Immature natural killer cell (primary cell): ENCODE measurements around the gene TCF15. TPM values are rescaled to one million over a fixed set of nuclear protein-coding genes. Genes with fewer than 3 reads are reported as not detected.

Experiments used
- DNase-seq, 3 donors: peaks; one replicate each; pipeline ENCODE4 v3.0.0; 2022; ENCODE audit warnings: mixed read lengths in 1 of 3
- H3K27ac Mint-ChIP-seq, 6 donors: one replicate each; pipeline ENCODE4 v1.8.0; 2020; ENCODE audit warnings: mixed read lengths in 6 of 6, mild to moderate bottlenecking in 5 of 6, inconsistent platforms in 4 of 6, moderate library complexity in 3 of 6
- H3K27me3 Mint-ChIP-seq, 3 donors: one replicate each; pipeline ENCODE4 v1.8.0; 2020 to 2021; ENCODE audit warnings: low read depth in 3 of 3, mild to moderate bottlenecking in 3 of 3, mixed read lengths in 3 of 3, moderate library complexity in 3 of 3, inconsistent platforms in 1 of 3
- H3K36me3 Mint-ChIP-seq, 3 donors: one replicate each; pipeline ENCODE4 v1.8.0; 2020; ENCODE audit warnings: mixed read lengths in 3 of 3, inconsistent platforms in 2 of 3, mild to moderate bottlenecking in 2 of 3
- H3K4me1 Mint-ChIP-seq, 2 donors: one replicate each; pipeline ENCODE4 v1.8.0; 2020; ENCODE audit warnings: inconsistent platforms in 2 of 2, mild to moderate bottlenecking in 2 of 2, mixed read lengths in 2 of 2, moderate library complexity in 1 of 2
- H3K4me3 Mint-ChIP-seq, 5 donors: one replicate each; pipeline ENCODE4 v1.8.0; 2020; ENCODE audit warnings: mild to moderate bottlenecking in 5 of 5, mixed read lengths in 5 of 5, inconsistent platforms in 3 of 5, moderate library complexity in 3 of 5
- H3K9me3 Mint-ChIP-seq, 6 donors: one replicate each; pipeline ENCODE4 v1.8.0; 2020; ENCODE audit warnings: mild to moderate bottlenecking in 6 of 6, mixed read lengths in 6 of 6, inconsistent platforms in 4 of 6, moderate library complexity in 3 of 6
- polyA plus RNA-seq, 3 donors: library from polyadenylated mRNA; unstranded; fragments of 300-500 nt; fragmentation: Illumina TruSeq; gene quantifications; one replicate each; pipeline ENCODE4 v1.2.3, GENCODE V29; 2021

Gene TCF15
- polyA plus RNA-seq, 3 donors from 2014 or later, result not detected

DNA sequence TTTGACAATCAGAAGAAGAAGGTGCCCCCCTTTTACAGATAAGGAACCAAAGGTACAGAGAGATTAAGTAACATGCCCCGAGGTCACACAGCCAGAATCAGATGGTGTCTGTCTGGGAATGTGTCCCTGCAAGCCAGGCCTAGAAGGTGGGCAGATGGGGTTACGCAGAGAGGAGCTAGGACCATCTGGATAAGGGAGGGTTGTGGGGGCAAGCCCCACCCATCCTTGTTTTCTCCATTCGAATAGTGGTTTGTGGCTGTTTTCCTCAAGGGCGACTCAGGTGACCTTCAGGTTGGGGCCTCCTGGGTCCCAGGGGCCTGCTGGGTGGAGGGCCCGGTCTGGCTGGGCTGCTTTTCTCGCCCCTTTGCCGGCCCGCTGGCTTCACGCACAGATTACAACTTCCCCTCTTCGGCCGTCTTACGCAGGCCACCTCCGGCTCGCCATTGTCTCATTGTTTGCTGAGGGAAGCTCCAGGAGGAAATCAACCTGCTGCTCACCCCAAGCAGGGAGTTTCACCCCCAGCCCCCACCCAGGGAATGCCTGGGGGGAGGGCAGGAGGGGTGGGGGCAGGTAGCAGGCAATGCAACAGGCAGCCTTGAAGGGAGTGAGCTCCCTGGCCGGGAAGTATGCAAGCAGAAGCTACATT, 35.7 kb downstream of the TCF15 start:
- Mint-ChIP-seq H3K27me3 (peaks cover 5 to 23% (median 6%) of the 10 kb centered on the region in 3 donors), H3K36me3 (no peaks in the 10 kb centered on the region), H3K27ac (no peak overlapping the region), H3K9me3 (no peaks in the 10 kb centered on the region), H3K4me1 (no peaks in the 10 kb centered on the region), H3K4me3 (no peak overlapping the region)
- no peak for DNase-seq

DNA sequence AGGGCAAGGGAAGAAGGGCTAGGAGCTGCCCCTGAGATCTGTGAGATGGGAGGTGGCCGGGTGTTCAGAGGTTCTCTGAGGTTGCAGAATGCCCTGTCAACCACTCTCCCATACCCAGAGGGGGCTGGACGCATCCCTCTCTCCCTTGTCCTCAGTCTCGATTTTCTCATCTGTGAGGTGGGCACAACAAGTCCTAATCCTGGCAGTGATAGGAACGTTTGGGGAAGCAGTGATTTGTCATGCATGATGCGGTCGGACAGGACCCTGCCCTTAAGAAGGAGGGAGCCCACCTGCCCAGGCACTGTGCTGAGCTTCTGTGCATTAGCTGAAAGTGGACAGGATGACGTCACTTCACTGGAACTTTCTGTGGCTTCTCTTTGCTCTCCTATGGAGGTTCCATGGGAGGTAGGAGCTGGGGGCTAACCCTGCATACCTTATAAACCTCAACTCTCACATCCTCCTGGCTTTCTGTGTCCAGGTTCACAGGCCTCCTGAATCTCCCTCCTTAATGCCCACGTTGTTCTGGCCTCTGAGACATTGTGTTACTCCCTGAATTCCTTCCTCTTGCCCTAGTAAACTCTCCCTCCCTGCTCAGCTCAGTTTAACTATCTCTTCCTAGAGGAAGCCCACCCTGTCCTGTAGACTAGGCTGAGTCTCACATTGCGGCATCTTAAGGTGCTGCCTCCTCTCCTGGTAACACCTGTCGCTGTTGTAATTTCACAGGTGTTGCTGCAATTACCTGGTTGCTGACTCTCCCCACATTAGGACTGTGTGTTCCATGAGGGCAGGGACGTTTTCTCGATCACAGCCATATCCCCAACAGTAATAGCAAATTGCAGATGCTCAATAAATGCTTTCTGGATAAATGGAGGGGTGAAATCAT, 36.5 kb downstream of the TCF15 start:
- Mint-ChIP-seq H3K4me3 (no peak overlapping the region), H3K36me3 (no peaks in the 10 kb centered on the region), H3K9me3 (no peaks in the 10 kb centered on the region), H3K27ac (no peak overlapping the region), H3K4me1 (no peaks in the 10 kb centered on the region), H3K27me3 (peaks cover 6 to 24% (median 11%) of the 10 kb centered on the region in 3 donors)
- no peak for DNase-seq

DNA sequence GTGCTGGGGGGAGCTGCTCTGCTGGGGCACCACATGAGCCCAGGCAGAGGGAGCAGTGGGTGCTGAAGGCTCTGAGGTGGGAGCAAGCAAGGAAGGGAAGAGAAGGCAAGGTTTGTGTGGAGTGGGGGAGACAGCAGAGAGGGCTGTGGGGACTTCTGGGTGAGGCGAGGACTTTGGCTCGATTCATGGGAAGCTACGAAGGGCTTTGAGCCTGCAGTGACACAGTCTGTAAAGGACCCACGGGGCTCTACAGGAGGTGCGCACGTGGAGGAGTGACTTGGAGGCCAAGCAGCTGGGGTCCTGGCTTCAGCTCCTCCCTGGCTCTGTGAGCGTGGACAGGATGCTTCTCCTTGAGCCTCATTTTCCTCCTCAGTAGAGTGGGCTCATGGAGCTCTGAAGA, 37.4 kb downstream of the TCF15 start:
- no peak for DNase-seq
- peak overlapping the region in 1 of 6 donors; percentile 22 for H3K27ac Mint-ChIP-seq
- no peaks in the 10 kb centered on the region for H3K4me1 Mint-ChIP-seq
- no peak overlapping the region for H3K4me3 Mint-ChIP-seq
- no peaks in the 10 kb centered on the region for H3K9me3 Mint-ChIP-seq
- no peaks in the 10 kb centered on the region for H3K36me3 Mint-ChIP-seq
- H3K27me3 Mint-ChIP-seq, result peaks cover 6 to 24% (median 11%) of the 10 kb centered on the region in 3 donors

DNA sequence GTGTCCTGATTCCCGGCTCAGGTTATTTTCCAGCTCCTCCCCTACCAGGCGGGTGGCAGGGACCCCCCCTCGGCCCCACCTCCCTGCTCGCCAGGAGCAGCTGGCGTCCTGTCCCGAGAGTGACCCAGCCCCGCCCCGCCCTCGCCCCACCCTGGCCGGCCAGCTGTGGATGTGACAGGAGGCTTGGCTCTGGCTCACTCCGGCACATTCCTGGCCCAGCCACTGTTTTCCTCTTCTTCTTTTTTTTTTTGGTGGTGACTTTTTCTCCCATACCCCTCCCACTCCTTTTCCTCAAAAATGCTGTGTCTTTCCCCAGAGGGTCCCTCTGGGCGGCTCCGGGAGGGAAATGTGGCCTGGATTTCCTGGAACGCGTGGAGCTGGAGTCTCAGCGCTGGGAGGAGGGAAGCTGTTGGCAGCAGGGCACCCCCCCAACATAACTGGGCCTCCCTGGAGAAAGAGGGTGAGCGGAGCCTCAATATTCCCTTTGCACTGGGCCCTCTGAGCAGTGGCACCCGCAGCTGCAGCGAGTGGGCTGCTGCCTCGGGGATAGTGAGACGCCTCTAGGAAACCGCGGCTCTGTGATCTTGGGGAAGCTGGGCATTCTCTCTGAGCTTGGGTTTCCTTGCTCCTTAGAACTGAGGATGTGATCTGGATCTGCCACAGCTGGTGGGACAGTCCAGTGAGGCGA, 38.2 kb downstream of the TCF15 start:
- no peaks in the 10 kb centered on the region for H3K9me3 Mint-ChIP-seq
- H3K4me1 Mint-ChIP-seq, result no peaks in the 10 kb centered on the region
- H3K4me3 Mint-ChIP-seq, result no peak overlapping the region
- no peaks in the 10 kb centered on the region for H3K36me3 Mint-ChIP-seq
- peaks cover 6 to 30% (median 17%) of the 10 kb centered on the region in 3 donors for H3K27me3 Mint-ChIP-seq
- H3K27ac Mint-ChIP-seq, result no peak overlapping the region
- no peak for DNase-seq

DNA sequence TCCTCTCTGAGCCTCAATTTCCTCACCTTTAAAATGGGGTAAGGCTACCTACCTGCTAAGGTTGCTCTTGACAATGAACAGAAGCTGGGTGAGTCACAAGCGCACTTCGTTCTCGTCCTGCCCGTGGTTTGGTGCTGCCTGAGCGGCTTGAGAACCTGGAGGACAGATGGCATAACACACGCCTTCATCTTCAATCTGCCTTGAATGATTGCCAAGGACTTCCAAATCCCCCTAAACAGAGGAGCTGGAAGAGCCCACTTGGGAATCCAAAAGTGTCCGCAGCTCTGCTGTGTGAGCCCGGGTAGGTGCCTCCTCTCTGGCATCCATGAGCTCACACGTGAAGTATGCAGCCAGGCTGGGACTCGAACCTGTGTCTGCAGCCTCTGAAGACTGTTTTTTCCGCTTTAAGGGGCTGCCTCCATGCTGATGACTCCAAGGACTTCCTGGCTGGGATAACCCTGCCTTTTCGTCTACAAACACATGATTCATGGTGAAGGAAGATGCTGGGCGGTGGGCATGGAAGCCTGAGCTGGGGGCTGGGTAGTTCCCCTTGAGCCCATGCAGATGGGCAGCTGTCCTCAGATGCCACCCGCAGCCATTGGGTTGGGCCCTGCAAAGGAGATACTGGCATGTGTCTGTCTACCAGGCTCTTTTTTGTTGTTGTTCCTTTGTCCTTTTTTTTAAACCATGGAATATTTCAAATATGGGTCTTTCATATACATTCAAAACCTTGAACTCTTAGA, 41.3 kb downstream of the TCF15 start:
- DNase-seq, result no peak
- Mint-ChIP-seq H3K27me3 (peaks cover 5 to 30% (median 15%) of the 10 kb centered on the region in 3 donors), H3K9me3 (no peaks in the 10 kb centered on the region), H3K36me3 (no peaks in the 10 kb centered on the region), H3K4me1 (no peaks in the 10 kb centered on the region), H3K27ac (no peak overlapping the region), H3K4me3 (no peak overlapping the region)

DNA sequence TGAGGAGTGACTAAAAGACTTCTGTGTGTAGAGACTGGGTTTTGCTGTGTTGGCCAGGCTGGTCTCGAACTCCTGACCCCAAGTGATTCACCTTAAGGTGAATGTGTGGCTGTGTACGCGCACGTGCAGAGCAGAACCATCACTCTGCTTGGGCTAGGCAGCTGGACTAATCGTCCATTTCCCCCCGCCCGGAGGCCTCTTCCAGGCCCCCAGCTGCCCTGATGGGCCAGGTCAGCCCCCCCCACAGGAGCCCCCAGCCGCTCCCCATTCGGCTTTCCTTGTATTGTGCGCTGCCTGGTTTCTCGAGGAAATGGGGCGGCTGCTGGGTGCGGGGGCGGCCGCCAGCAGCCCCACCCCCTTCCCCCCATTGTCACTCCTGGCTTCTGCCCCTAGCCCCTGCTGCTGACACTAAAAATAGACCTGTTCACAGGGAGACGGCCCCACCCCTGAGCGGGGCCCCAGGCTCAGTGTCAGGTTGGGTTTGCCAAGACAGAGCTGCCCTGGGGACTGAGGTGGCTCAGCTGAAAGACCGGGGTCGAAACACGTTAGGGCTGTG, 41.9 kb downstream of the TCF15 start:
- Mint-ChIP-seq H3K27me3 (peaks cover 3 to 25% (median 15%) of the 10 kb centered on the region in 3 donors), H3K27ac (no peak overlapping the region), H3K4me1 (no peaks in the 10 kb centered on the region), H3K36me3 (no peaks in the 10 kb centered on the region), H3K9me3 (no peaks in the 10 kb centered on the region), H3K4me3 (no peak overlapping the region)
- DNase-seq, result no peak

DNA sequence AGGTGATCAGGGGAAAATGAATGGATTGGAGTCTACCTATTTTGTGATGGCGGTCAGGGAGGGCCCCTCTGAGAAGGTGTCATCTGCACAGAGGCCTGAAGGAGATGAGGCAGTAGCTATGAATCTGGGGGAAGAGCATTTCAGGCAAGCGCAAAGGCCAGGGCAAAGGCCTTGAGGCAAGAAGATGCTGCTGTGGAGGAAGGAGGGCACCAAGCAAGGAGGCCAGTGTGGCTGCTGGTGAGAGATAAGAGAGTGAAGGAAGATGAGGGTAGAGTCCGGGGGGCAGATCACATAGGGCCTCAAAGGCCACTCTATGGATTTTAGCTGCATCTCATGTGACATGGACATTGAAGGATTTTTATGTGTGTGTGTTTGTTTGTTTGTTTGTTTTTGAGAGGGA, 45.9 kb downstream of the TCF15 start:
- Mint-ChIP-seq H3K27ac (no peak overlapping the region), H3K27me3 (peaks cover 2 to 13% (median 11%) of the 10 kb centered on the region in 3 donors), H3K4me3 (no peak overlapping the region), H3K36me3 (no peaks in the 10 kb centered on the region), H3K9me3 (no peaks in the 10 kb centered on the region), H3K4me1 (no peaks in the 10 kb centered on the region)
- no peak for DNase-seq

DNA sequence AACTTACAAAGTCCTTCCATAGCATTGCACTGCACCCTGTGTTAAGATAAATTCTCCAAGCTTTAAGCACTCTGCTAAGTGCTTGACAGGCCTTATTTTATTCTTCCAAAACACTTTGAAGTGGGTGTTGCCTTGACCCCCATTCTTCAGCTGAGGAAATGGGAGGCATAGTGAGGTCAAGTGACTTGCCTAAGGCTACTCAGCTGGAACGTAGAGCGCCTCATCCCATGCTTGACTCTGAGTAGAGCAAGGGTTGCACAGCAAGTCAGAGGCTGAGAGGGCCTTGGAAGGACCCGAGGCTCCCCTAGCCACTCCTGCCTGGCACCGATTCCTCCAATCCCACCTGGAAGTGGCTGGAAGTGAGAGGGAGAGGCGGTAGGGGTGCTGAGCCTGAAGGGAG, 46.9 kb downstream of the TCF15 start:
- Mint-ChIP-seq H3K27me3 (peaks cover 2 to 13% (median 9%) of the 10 kb centered on the region in 3 donors), H3K4me1 (no peaks in the 10 kb centered on the region), H3K4me3 (no peak overlapping the region), H3K9me3 (no peaks in the 10 kb centered on the region), H3K36me3 (no peaks in the 10 kb centered on the region), H3K27ac (no peak overlapping the region)
- no peak for DNase-seq

DNA sequence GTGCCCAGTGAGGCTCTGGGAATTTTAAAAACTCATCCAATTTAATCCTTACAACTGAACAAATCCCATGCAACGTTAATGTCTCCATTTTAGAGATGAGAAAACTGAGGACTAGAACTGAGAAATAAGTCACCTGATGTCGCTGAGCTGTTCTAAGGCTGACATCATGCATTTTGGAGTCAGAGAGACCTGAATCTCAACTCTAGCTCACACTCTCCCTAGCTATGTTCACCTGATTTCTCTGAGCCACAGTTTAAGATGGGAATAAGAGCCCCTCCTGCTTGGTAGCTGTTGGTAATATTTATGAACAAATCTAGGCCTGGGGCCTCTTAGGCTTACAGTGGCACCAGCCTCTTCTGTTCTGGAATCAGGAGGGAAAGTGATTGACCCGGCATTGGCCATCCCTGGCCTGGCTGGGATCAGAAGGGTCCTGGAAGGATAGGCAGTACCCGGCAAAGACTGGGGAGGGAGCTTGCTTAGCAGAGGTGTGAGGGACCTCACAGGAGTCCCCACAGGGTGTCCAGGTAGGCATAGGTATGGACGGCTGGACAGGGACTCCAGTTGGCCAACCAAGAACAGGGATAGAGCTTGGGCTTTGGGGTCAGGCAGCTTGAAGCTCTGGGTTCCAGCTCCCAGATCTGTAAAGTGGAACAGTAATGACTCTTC, 47.7 kb downstream of the TCF15 start:
- no peaks in the 10 kb centered on the region for H3K9me3 Mint-ChIP-seq
- no peak overlapping the region for H3K27ac Mint-ChIP-seq
- no peak for DNase-seq
- no peaks in the 10 kb centered on the region for H3K4me1 Mint-ChIP-seq
- no peak overlapping the region for H3K4me3 Mint-ChIP-seq
- H3K27me3 Mint-ChIP-seq, result peaks cover 4 to 11% (median 7%) of the 10 kb centered on the region in 3 donors
- no peaks in the 10 kb centered on the region for H3K36me3 Mint-ChIP-seq

DNA sequence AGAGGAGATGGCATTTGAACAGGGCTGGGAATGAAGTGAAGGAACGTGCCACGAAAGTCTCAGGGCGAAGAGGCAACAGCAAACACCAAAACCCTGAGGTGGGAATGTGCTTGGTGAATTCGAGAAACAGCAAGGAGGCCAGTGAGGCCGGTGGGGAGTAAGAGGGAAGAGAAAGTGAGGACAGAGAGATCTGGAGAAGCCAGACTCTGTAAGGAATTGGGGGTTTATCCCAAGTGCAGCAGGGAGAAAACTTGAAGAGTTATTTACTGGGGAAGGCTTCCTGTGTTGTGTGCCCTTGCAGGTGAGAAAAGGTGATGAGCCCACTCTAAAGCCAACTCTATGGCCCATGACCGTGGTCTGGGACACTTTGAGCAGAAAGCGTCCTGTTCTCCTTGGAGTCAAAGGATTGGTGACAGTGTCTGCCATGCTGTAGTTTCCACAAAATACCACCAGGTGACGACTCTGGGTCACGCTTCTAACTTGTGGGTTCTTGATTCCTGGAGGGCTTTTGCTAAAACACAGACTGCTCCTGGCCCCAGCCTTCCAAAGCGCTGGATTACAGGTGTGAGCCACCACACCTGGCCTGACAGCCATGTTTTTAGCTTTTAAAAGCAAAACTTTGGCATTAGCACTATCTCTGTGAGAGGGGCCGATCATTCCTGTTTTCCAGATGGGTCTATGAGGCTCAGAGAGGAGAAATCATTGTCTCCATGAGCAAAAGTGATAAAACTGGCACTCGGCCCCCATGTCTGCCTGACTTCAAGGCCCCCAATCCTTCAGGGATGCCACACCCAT, 48.5 kb downstream of the TCF15 start:
- peak; percentile 12 to 32 (median 18) for DNase-seq
- Mint-ChIP-seq H3K4me3 (no peak overlapping the region), H3K36me3 (no peaks in the 10 kb centered on the region), H3K9me3 (no peaks in the 10 kb centered on the region), H3K27me3 (peaks cover 3 to 8% (median 4%) of the 10 kb centered on the region in 3 donors), H3K27ac (no peak overlapping the region), H3K4me1 (no peaks in the 10 kb centered on the region)

DNA sequence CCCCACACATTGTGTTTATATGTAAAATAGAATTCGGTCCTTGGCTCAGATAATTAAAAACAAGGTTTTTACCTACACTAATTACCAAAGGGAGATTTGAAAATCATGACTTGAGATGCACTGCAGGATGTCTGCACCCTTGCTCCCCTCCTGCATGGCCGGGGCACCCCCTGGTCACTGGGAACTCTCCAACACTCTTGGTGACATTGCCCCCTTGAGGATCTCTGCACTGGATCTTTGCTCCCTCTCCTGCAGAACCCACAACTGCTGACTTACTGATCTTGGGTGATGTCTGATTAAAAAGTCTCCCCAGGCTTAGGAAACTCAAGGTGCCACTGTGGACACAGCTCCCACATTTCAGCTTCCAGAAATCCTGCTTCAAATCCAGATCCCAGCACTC, 49.4 kb downstream of the TCF15 start:
- Mint-ChIP-seq H3K36me3 (no peaks in the 10 kb centered on the region), H3K4me1 (no peaks in the 10 kb centered on the region), H3K9me3 (no peaks in the 10 kb centered on the region), H3K27ac (no peak overlapping the region), H3K27me3 (peaks cover 5 to 8% (median 6%) of the 10 kb centered on the region in 3 donors), H3K4me3 (no peak overlapping the region)
- DNase-seq, result no peak

DNA sequence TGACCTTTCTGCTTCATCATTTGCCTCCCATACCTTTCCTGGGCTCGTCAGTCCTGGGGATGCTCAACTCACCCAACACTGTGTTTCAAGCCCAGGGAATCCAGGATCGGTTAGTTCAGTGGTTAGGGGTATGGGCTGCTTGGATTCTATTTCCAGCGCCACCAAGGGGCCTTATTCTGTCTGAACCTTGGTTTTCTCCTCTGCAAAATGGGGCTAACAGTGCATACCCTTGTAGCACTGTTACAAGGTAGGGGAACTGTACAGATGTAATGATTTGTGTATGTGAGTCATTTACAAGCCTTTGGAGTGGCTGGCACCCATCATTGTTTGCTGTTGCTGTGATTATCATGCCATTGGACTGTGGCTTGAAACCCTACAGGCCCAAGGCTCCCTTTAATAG, 52.0 kb downstream of the TCF15 start:
- H3K27ac Mint-ChIP-seq, result no peak overlapping the region
- H3K36me3 Mint-ChIP-seq, result no peaks in the 10 kb centered on the region
- peaks cover 6 to 17% (median 9%) of the 10 kb centered on the region in 3 donors for H3K27me3 Mint-ChIP-seq
- no peak for DNase-seq
- no peak overlapping the region for H3K4me3 Mint-ChIP-seq
- H3K4me1 Mint-ChIP-seq, result no peaks in the 10 kb centered on the region
- H3K9me3 Mint-ChIP-seq, result no peaks in the 10 kb centered on the region
